Right ventricle myocardium superior (tissue), 1 donor: Measurements from ENCODE around the gene SURF6. TPM values are rescaled to one million over a fixed set of nuclear protein-coding genes. Genes with fewer than 3 reads are reported as not detected.
A peak's percentile ranks its signal among the peaks of the same experiment; 100 is the strongest.

ENCODE experiments used
- ATAC-seq: fragments of 200-7000 bp; cut with Tn5 transposase; one replicate; pipeline ENCODE4 v1.9.1; 2020; ENCODE audit warnings: mild to moderate bottlenecking; ENCODE audit not compliant: poor library complexity
- DNase-seq: peaks from one replicate; pipeline ENCODE4 v3.0.0-alpha.2; 2020
- intact Hi-C: fragments of 100-400 bp; cut with DNase I; formaldehyde crosslinking; loops from one replicate; pipeline ENCODE4 v1.11.2; 2022
- total RNA-seq: library from RNA; stranded (reverse); fragmentation: NEBNext Ultra II Directional; extraction: Animal tissue kit (Norgen Biotek cat#: 25700); gene quantifications from one replicate; pipeline ENCODE4 v1.2.1, GENCODE V29; 2021
- donor health status: DM: no; HTN: yes; CAD: no; lungs with severe emphysema.

Gene SURF6
- total RNA-seq, 1 donor from 2014 or later: 11.1 TPM

DNA sequence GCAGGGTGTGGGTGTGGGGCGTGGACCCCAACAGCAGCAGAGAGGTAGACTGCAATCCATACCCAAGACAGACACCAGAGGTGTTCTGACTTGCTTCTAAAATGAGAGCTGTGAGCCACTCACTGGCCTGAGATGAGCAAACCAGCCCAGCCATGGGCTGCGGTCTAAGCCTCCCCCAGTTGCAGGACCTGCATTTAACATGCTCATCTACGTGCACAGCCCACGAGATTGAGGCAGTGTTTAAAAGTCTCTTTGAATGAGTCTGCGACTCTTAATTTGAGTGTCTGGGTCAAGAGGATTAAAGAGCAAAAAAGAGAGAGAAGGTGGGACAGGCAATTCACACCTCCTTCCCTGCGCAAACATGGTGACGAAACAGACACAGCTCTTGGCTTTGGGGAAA lies 33.9 kb upstream of the SURF6 start:
- no peak for ATAC-seq
- no peak for DNase-seq
- intact Hi-C loops: no loop called here

DNA sequence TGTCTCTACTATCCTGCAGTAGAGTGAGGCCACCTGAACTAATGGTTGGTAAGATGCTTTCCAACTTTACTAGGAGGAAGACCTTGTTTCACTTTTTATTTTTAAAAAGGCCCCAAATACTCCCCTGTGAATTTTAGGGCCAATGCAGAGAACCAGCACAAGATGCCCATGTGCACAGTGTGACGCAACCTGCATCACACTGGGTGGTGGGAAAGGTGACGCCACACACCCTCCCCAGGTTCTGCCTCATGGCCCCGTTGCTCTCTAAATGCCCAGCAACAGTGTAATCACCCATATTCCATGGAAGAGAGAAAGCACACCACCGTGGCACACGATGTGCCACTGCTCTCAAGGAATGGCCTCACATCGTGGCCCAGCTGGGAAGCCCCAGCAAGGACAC lies 33.4 kb upstream of the SURF6 start:
- intact Hi-C loops: no loop called here
- DNase-seq (no peak), ATAC-seq (no peak)

DNA sequence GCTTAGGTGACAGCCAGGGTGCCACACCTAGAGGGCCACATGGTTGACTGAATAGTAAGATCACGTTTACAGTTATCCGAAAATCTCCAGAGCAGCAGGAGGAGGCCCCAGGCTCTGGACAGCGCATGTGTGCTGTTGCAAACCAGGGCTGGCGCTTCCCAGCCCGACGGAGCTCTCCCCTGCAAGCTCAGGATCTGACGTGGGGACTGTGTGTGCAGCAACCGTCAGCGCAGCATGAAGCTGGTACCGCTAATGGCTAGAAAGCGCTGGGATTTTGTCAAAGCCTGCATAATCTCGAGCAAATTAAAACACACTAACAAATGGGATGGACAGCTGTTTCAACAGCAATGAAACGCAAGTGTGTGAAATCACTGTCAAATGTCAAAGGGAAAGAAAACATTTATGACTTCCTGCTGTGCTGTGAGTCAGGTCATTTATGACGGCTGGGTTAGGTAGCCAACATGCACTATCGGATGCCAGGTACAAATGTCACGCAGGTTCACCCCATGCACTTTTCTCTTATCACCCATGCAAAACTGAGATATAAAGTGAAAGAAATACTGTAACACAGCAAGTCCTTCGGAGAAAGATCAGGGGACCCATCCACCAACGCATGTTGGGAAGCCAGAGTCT lies 32.4 kb upstream of the SURF6 start:
- no peak for DNase-seq
- no peak for ATAC-seq

DNA sequence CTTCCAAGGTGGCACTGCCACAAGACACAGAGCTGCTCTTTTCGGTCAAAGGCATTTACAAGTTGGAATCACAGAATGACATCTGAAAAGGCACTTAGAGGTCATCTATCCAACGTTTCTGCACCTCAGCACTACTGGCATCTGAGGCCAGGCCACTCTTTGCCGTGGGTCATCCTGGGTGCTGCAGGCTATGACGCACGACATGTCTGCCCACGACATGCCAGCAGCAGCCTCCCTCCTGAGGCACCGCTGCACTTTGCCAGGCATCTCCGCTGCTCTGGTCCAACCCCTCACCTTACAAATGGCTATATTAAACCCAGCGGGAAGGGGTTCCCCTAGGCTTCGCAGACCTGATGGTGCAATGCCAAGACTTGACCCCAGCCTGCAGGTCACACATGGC lies 31.8 kb upstream of the SURF6 start:
- ATAC-seq (no peak), DNase-seq (no peak)

More for the DNA sequence above, 32.4 kb upstream of the SURF6 start:
- intact Hi-C loops: no loop called here

DNA sequence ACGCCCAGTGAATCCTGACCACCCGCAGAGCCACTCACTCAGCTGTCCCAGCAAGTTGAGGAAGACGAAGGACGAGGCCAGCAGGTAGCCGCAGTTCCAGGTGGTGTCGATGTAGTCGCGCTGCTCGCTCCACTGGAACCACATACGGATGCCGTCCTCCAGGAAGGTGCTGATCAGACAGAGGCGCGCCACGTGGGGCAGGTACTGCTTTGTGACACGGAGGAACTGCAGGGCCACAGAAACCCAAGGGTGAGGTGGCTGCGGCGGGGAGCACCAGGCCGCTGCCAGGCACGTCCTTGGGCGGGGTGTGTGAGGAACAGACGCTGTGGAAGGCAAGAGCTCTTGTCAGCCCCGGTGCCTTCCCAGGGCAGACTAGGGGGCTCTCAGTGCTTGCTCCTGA lies 31.2 kb upstream of the SURF6 start:
- intact Hi-C loops: no loop called here
- DNase-seq (no peak), ATAC-seq (no peak)

More for the DNA sequence above, 31.8 kb upstream of the SURF6 start:
- intact Hi-C loops: no loop called here

DNA sequence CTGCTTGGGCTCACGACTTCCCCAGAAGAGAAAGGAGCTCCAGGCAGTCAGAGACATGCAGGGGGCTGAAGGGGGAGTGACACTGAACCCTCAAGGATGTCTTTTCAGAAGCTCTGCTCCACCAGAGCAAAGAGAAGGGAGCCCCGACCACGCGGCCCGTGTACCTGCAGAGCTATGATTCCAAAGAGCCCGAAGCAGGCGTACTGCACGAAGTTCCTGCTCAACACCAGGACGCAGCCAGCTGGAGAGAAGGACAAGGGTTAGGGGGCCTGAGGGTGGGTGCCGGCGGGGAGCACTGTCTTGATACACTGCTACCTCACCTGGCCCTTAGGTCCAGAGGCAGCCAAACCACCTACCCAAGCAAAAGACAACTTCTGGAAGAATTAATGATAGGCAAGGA lies 30.4 kb upstream of the SURF6 start:
- DNase-seq (no peak), ATAC-seq (no peak)
- intact Hi-C loops: no loop called here

DNA sequence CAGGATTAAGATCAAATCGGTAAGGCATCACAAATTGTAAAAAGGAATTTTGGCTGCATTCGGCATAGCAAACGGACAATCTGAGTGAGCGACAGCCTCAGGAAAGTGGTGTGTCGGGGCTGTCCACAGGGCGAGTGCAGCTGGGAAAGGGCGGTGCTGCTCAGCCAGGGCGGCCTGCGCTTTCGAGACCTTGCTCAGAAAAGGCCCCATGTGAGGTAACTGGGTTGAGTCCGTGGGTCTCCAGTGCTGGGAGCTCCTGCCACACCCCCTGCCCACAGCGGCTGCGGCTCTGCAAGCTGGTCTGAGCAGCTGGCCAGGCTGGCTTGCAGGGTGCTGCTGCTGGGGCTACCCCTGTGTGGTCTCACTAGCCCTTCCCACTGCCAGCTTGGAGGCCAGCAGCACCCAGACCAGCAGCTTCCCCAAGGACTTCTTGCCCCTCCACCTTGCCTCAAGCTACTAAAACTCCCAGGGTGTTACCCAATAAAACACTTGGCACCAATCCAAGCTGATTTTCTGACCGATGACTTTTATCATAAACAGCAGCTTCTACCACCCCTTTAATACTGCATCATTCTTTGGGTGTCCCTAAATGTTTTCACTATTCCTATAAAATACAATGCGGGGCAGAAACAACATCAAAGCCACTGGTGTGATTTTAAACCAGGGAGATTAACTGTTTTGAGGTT lies 26.5 kb upstream of the SURF6 start:
- intact Hi-C loops: no loop called here
- DNase-seq: no peak
- no peak for ATAC-seq

DNA sequence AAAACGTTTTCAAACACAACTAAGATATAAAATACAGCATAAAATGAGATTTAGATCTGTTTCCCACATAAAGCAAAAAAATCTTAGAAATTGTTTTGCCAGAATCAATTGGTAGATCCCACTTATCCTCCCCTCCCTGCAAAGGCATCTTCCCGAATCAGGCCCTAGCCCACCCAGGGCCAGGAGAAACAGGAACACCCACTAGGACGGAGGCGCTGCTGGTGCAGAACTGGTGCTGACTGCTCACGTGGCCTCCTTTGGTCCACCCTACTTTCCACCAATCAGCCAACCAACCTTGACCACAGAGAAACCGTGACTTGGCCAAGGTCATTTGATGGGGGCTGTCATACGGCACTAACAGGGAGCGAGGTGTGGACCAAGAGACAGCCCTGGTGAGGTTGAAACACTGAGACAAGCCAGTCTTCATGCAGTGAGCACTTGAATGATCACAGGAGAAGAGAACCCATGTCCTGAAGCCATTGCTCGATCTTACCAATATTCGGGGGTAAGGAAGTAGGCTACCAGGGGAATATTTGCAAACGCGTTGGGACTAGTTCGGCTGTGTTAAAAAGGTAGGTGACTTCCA lies 25.6 kb upstream of the SURF6 start:
- ATAC-seq: no peak
- intact Hi-C loops: no loop called here

DNA sequence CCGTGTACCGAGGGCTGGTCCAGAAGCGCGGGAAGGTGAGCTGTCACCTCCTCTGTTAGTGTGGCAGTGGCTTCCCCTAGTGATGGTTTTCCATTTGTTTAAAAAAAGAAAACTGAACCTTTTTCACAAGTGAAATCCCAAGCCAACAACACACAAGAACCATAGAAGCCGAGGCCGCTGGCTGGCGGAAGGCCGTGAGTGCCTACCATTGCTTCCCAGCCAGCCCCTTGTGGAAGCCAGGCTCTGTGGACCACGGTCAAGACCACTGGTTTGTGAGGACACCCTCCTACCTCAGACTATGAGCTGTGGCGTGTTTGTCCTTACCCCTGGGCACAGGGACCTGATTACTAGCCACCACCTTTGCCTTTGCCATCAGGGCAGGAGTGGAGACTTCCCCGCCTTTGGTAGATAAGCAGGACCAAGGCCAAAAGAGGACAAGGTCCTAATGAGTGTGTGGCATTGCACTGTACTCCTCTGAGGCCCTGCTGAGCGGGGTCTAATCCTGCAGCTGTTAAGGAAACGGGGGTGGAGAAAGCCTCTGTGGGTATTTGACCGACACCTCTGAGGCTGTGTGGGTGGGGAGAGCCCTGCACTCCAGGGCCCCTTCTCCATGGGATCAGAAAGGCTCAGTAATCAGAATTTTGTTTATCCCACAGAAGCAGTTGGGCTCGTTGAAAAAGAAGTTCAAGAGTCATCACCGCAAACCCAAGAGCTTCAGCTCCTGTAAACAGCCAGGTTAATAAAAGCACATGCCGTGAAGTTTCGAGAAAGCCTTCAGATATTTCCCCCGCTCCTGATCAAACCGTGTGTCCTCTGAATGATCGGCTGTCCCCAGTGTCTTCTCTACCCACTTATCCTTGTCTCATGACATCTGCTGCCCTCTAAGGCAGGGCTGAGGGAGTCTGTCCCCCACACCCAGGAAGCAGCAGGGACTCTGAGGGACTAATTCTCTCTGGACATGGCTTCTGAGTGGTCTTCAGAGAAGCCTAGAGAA lies 24.7 kb upstream of the SURF6 start:
- intact Hi-C loops: no loop called here
- ATAC-seq (no peak), DNase-seq (no peak)

More for the DNA sequence above, 25.6 kb upstream of the SURF6 start:
- DNase-seq: no peak

DNA sequence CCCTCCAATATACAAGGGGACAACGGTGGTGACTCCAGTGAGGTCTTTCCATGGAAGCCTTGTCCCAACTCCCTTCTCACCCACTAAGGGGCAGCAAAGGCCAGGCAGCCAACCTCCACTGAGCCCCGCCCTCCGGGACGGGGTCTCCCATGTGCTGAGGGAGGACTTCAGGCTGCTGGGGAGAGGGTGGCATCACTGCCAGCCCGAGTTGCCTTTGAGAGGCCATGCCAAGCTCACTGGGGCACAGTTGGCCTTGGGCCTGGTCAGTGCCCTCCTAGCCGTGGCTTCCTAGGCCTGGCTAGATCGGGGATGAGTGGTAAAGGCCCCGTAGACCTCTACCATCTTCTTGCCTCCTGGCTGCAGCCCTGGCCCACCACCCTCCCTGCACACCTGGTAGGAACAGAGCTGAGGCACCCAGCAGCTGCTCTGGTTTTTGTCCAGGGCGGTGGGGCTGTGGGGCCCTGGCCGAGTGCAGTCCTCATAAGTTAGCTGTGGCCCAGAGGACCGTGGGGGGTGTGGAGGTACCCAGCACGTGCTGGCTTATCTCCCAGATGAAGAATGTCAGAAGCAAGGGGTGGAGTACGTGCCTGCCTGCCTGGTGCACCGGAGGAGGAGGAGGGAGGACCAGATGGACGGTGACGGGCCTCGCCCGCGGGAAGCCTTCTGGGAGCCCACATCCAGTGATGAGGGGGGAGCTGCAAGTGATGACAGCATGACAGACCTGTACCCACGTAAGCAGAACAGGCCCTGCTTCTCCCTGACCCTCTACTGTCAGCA lies 23.6 kb upstream of the SURF6 start:
- ATAC-seq (no peak), DNase-seq (no peak)
- intact Hi-C loops: no loop called here

DNA sequence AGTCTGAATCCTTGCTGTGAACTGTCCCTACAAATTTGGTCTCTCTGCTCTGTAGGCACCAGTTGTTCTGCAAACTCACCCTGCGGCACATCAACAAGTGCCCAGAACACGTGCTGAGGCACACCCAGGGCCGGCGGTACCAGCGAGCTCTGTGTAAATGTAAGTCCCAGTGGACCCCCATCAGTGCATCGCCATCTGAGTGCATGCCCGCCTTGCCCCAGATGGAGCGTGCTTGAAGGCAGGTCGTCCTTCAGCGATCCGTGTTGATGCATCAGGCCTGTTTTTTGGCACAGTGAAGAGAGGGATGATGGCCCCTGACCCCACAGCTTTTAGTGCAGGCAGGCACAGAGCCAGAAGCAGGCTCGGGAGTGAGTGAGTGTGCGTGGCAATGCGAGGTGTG lies 21.7 kb upstream of the SURF6 start:
- peak; percentile 29 for DNase-seq
- no peak for ATAC-seq

DNA sequence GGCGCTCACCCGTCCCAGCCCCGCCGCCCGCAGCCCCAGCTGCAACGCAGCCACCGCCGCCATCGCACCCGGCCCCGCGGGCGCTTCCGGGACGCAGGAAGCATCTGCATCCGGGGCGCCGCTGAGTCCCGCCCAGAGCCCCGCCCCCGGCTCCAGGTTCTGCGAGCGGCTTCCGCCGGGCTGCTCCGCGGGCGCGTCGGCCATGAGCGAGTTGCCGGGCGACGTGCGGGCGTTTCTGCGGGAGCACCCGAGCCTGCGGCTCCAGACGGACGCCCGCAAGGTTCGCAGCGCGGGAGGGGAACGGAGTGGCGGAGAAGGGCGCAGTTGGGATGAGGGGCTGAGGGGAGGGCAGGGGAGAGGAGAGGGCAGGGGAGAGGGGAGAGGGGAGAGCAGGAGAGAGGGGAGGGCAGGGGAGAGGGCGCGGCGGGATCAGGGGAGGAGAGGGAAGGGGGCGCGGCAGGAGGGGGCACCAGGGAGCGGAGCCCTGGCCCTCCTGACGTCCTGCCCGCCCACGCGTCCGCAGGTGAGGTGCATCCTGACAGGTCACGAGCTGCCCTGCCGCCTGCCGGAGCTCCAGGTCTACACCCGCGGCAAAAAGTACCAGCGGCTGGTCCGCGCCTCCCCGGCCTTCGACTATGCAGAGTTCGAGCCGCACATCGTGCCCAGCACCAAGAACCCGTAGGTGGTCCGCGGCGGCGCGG lies 20.6 kb upstream of the SURF6 start, which contains the start of the genes SURF1 and SURF2:
TSS of gene SURF1 (minus strand) at position 97 of the 701 bp plus-strand sequence. CDS start at position 63, 34 bp downstream.
TSS of gene SURF2 (plus strand) at position 160 of the 701 bp plus-strand sequence. CDS start at position 203, 43 bp downstream.
- intact Hi-C loops: no loop called here
- DNase-seq (peak; percentile 95), ATAC-seq (peak; percentile 94)

More for the DNA sequence above, 21.7 kb upstream of the SURF6 start:
- intact Hi-C loops: no loop called here

DNA sequence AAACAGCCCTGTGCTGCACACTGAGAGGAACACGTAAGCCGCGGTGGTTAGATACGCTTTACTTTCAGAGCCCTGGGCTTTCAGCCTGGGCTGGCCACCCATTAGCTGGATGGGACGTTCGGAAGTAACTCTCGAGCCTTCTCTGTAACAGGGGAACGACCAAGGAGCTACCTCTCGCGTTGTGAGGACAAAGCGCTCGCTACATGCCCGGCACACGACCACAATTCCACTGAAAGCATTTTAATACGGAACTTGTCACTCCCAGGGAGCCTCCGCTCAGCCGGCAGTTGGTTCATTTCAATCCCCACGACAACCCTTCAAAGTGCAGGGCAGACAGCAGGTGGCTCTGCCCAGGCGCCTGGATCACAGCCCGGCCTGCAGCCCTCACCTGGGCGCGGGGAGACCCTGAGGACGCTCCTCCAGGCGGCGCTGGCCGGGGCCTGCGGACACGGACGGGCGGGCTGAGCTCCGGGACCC lies 19.9 kb upstream of the SURF6 start:
- DNase-seq (no peak), ATAC-seq (peak; percentile 7)
- intact Hi-C loops: no loop called here

DNA sequence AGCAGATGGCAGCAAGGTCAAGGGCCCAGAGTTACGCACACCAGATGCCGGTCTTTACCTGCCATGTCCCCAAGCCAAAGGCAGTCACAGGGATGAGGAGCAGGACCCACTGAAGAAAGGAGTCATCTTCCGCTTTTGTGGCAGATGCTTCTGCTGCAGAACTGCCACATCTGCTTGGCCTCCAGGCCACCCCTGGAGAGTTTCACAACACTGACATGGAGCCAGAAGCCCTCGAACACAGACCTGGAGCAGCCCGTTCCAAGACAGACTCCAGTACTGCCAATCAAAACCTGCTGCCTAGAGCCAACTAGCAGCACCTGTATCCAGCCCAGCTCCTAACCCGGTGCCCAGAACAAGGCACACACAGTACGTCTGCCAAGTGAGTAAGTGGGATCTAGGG lies 18.8 kb upstream of the SURF6 start:
- DNase-seq (peak; percentile 6), ATAC-seq (no peak)
- intact Hi-C loops: no loop called here

DNA sequence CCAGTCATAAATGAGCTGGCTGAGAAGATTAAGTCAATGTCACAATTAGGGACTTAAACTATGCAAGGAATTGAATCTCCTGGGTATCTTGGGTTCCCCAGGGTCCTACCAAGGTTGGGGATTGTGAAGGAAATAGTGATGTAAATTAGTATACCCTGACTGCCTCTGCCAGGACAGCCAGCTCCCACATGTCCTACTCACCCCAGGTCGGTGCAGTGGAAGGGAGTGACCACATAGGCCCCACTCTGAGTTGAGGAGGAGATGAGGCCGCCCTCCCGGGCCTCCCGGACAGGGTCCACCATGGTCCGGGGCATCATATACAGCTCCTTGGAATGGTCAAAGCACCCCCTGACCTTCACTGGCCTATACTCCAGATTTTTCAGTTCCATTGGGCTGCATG lies 17.6 kb upstream of the SURF6 start:
- peak; percentile 19 for DNase-seq
- no peak for ATAC-seq
- intact Hi-C loops: no loop called here

DNA sequence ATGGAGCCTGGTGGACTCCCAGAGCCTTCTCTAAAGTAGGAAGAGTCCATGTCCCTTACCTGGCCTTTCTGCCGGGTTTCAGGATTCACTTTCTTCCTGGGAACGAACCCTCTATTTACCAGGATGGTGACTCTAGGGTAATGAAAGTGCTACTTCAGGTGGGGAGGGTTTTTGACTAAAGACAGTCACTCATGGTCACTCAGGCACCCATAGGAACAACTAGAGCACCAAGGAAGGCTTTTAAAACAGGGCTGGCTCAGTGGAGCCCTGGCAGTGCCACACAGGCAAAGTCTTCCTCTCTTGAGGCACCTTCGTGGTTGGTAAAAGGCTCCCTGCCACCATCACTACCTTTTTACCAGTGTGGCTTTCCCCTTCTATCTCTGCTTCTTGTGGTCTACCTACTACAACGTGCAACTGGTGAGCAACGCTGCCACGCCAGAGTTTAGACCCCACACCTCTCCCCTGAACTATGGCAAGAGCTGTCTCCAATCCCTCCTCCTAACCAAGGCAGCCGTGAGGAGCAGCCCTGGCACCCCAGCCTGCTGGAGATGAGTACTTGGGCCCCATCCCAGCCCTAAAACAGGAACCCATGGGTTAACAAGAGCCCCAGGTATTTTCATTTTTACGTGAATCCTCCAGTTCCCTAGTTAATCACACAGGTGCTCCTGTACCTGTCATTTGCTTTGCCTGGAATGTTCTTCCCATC lies 16.8 kb upstream of the SURF6 start:
- ATAC-seq: no peak
- intact Hi-C loops: no loop called here
- DNase-seq: no peak
